ENCODE results near the gene MAP4K2. TPM values are rescaled to one million over a fixed set of nuclear protein-coding genes. Genes with fewer than 3 reads are reported as not detected.

MAP4K2 gene
- total and polyA plus RNA-seq, 2 experiments from 2014 or later, result 9.9 to 42.6 TPM

DNA sequence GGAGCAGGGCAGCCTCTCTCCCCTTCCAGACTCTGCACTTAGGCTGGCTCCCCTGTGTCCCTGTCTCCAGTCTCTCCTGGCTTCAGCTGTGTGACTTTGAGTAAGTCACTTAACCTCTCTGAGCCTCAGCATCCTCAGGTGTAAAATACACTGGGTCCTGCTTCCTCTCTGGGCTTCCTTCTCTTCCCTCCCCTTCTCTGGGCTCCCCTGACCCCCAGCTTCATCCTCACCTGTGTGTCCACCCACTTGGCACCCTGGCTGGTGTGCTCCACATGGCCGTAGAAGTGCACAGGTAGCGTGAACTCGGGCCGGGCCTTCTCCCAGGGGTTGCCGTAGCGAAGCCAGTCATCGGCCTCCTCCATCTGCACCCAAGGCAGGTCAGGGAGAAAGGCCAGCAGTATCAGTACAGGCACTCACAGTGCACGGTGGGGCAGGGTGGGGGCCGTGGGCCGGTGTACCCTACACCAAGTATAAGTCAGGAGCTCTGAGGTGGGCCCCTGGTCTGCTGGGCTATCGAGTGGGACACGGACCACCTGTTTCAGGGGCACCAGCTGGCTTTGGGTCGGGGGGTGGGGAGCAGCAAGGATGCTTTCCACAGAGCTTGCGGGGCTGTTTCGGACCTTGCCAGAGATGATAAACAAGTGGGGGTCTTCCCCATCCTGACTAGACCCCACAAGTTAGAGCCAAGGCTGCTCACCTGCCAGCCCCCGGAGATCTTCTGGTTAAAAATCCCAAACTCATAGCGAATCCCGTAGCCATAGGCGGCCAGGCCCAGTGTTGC, 45.3 kb downstream of the MAP4K2 start:
- peaks cover 52% of the 10 kb centered on the region for H3K4me1 Mint-ChIP-seq
- peaks cover 32% of the 10 kb centered on the region for H3K27me3 Mint-ChIP-seq (ENCODE audit: insufficient read depth, low read depth, poor library complexity)
- H3K4me1 ChIP-seq (ENCODE audit: insufficient read depth), result peaks cover 36% of the 10 kb centered on the region
- no peak overlapping the region; the same call in 2 of the 3 replicates for H3K4me3 Mint-ChIP-seq
- no peaks in the 10 kb centered on the region for H4K20me1 ChIP-seq (replicated peaks; ENCODE audit: insufficient read depth)
- H2AFZ ChIP-seq, result no peak overlapping the region
- no peak overlapping the region for H3K27ac ChIP-seq (ENCODE audit: low read depth)
- no peaks in the 10 kb centered on the region for H3K36me3 ChIP-seq (ENCODE audit: insufficient read depth)
- ATAC-seq (no peak), DNase-seq (ENCODE audit: low spot score) (no peak)
- peaks cover 11% of the 10 kb centered on the region; the same call in 2 of the 3 replicates for H3K36me3 Mint-ChIP-seq (ENCODE audit: low read depth)
- peaks cover 27% of the 10 kb centered on the region for H3F3A ChIP-seq (replicated peaks; ENCODE audit: low read depth)
- H3K27ac Mint-ChIP-seq, result no peak overlapping the region
- TF ChIP-seq EZH2phosphoT487 (IDR thresholded peaks at IDR 0.05; ENCODE audit: unreplicated experiment) (no peak), CREB1 (CRISPR knock-in tag; IDR thresholded peaks at IDR 0.05; ENCODE audit: low read depth) (no peak), STAT1 (IDR thresholded peaks at IDR 0.05; ENCODE audit: unreplicated experiment) (no peak), NANOG (IDR thresholded peaks at IDR 0.05; ENCODE audit: borderline replicate concordance) (no peak), ZNF331 (CRISPR knock-in tag; IDR thresholded peaks at IDR 0.05; ENCODE audit: low read depth) (no peak), POLR2AphosphoS5 (IDR thresholded peaks at IDR 0.05; ENCODE audit: low read depth) (no peak), ZNF114 (CRISPR knock-in tag; IDR thresholded peaks at IDR 0.05) (no peak), JUNB (IDR thresholded peaks at IDR 0.05; ENCODE audit: unreplicated experiment) (no peak), EZH2 (IDR thresholded peaks at IDR 0.05; ENCODE audit: low read depth, unreplicated experiment) (no peak)
- TF ChIP-seq, protein P1, sequence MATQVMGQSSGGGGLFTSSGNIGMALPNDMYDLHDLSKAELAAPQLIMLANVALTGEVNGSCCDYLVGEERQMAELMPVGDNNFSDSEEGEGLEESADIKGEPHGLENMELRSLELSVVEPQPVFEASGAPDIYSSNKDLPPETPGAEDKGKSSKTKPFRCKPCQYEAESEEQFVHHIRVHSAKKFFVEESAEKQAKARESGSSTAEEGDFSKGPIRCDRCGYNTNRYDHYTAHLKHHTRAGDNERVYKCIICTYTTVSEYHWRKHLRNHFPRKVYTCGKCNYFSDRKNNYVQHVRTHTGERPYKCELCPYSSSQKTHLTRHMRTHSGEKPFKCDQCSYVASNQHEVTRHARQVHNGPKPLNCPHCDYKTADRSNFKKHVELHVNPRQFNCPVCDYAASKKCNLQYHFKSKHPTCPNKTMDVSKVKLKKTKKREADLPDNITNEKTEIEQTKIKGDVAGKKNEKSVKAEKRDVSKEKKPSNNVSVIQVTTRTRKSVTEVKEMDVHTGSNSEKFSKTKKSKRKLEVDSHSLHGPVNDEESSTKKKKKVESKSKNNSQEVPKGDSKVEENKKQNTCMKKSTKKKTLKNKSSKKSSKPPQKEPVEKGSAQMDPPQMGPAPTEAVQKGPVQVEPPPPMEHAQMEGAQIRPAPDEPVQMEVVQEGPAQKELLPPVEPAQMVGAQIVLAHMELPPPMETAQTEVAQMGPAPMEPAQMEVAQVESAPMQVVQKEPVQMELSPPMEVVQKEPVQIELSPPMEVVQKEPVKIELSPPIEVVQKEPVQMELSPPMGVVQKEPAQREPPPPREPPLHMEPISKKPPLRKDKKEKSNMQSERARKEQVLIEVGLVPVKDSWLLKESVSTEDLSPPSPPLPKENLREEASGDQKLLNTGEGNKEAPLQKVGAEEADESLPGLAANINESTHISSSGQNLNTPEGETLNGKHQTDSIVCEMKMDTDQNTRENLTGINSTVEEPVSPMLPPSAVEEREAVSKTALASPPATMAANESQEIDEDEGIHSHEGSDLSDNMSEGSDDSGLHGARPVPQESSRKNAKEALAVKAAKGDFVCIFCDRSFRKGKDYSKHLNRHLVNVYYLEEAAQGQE (IDR thresholded peaks at IDR 0.05; ENCODE audit: unreplicated experiment), result no peak
- TF ChIP-seq, protein P2, sequence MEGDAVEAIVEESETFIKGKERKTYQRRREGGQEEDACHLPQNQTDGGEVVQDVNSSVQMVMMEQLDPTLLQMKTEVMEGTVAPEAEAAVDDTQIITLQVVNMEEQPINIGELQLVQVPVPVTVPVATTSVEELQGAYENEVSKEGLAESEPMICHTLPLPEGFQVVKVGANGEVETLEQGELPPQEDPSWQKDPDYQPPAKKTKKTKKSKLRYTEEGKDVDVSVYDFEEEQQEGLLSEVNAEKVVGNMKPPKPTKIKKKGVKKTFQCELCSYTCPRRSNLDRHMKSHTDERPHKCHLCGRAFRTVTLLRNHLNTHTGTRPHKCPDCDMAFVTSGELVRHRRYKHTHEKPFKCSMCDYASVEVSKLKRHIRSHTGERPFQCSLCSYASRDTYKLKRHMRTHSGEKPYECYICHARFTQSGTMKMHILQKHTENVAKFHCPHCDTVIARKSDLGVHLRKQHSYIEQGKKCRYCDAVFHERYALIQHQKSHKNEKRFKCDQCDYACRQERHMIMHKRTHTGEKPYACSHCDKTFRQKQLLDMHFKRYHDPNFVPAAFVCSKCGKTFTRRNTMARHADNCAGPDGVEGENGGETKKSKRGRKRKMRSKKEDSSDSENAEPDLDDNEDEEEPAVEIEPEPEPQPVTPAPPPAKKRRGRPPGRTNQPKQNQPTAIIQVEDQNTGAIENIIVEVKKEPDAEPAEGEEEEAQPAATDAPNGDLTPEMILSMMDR (conservative IDR thresholded peaks at IDR 0.05; ENCODE audit: low read depth in 2 of 2), result no peak
- TF ChIP-seq, protein P3, sequence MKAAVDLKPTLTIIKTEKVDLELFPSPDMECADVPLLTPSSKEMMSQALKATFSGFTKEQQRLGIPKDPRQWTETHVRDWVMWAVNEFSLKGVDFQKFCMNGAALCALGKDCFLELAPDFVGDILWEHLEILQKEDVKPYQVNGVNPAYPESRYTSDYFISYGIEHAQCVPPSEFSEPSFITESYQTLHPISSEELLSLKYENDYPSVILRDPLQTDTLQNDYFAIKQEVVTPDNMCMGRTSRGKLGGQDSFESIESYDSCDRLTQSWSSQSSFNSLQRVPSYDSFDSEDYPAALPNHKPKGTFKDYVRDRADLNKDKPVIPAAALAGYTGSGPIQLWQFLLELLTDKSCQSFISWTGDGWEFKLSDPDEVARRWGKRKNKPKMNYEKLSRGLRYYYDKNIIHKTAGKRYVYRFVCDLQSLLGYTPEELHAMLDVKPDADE (IDR thresholded peaks at IDR 0.05), result no peak
- TF ChIP-seq, protein P4, sequence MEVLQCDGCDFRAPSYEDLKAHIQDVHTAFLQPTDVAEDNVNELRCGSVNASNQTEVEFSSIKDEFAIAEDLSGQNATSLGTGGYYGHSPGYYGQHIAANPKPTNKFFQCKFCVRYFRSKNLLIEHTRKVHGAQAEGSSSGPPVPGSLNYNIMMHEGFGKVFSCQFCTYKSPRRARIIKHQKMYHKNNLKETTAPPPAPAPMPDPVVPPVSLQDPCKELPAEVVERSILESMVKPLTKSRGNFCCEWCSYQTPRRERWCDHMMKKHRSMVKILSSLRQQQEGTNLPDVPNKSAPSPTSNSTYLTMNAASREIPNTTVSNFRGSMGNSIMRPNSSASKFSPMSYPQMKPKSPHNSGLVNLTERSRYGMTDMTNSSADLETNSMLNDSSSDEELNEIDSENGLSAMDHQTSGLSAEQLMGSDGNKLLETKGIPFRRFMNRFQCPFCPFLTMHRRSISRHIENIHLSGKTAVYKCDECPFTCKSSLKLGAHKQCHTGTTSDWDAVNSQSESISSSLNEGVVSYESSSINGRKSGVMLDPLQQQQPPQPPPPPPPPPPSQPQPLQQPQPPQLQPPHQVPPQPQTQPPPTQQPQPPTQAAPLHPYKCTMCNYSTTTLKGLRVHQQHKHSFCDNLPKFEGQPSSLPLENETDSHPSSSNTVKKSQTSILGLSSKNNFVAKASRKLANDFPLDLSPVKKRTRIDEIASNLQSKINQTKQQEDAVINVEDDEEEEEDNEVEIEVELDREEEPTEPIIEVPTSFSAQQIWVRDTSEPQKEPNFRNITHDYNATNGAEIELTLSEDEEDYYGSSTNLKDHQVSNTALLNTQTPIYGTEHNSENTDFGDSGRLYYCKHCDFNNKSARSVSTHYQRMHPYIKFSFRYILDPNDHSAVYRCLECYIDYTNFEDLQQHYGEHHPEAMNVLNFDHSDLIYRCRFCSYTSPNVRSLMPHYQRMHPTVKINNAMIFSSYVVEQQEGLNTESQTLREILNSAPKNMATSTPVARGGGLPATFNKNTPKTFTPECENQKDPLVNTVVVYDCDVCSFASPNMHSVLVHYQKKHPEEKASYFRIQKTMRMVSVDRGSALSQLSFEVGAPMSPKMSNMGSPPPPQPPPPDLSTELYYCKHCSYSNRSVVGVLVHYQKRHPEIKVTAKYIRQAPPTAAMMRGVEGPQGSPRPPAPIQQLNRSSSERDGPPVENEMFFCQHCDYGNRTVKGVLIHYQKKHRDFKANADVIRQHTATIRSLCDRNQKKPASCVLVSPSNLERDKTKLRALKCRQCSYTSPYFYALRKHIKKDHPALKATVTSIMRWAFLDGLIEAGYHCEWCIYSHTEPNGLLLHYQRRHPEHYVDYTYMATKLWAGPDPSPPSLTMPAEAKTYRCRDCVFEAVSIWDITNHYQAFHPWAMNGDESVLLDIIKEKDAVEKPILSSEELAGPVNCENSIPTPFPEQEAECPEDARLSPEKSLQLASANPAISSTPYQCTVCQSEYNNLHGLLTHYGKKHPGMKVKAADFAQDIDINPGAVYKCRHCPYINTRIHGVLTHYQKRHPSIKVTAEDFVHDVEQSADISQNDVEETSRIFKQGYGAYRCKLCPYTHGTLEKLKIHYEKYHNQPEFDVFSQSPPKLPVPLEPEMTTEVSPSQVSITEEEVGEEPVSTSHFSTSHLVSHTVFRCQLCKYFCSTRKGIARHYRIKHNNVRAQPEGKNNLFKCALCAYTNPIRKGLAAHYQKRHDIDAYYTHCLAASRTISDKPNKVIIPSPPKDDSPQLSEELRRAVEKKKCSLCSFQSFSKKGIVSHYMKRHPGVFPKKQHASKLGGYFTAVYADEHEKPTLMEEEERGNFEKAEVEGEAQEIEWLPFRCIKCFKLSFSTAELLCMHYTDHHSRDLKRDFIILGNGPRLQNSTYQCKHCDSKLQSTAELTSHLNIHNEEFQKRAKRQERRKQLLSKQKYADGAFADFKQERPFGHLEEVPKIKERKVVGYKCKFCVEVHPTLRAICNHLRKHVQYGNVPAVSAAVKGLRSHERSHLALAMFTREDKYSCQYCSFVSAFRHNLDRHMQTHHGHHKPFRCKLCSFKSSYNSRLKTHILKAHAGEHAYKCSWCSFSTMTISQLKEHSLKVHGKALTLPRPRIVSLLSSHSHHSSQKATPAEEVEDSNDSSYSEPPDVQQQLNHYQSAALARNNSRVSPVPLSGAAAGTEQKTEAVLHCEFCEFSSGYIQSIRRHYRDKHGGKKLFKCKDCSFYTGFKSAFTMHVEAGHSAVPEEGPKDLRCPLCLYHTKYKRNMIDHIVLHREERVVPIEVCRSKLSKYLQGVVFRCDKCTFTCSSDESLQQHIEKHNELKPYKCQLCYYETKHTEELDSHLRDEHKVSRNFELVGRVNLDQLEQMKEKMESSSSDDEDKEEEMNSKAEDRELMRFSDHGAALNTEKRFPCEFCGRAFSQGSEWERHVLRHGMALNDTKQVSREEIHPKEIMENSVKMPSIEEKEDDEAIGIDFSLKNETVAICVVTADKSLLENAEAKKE (CRISPR knock-in tag; IDR thresholded peaks at IDR 0.05), result no peak
- H3K4me3 ChIP-seq, result no peak overlapping the region
- no peaks in the 10 kb centered on the region; the same call in 1 of the 3 replicates for H3K9me3 Mint-ChIP-seq
- no peaks in the 10 kb centered on the region for H3K79me2 ChIP-seq (replicated peaks; ENCODE audit: insufficient read depth)
- no peaks in the 10 kb centered on the region for H3K27me3 ChIP-seq (ENCODE audit: insufficient read depth)
- no peaks in the 10 kb centered on the region for H3K9me2 ChIP-seq (ENCODE audit: insufficient read depth)
- no peak overlapping the region for H3K4me2 ChIP-seq
